Peyer's patch (tissue), 4 donors: Measurements from ENCODE around the gene PAX7. TPM values are rescaled to one million over a fixed set of nuclear protein-coding genes. Genes with fewer than 3 reads are reported as not detected.

Experiments used
- DNase-seq, 3 donors: peaks; one replicate each; pipeline ENCODE4 v3.0.0-alpha.2; 2017 to 2019
- H3K27ac ChIP-seq, 4 donors: fragments of 200-600 bp; sonication (generic); one replicate each; pipeline ENCODE4 v1.5.1; 2016 to 2019
- H3K27me3 ChIP-seq, 2 donors: fragments of 200-600 bp; sonication (generic); one replicate each; pipeline ENCODE4 v1.5.1; 2019
- H3K36me3 ChIP-seq, 3 donors: fragments of 200-600 bp; sonication (generic); one replicate each; pipeline ENCODE4 v1.5.1; 2016 to 2019
- H3K4me1 ChIP-seq, 4 donors: fragments of 200-600 bp; sonication (generic); one replicate each; pipeline ENCODE4 v1.5.1; 2016 to 2019
- H3K4me3 ChIP-seq, 4 donors: fragments of 200-600 bp; sonication (generic); 1 replicate in 3 of 4; 2 replicates in 1 of 4; pipeline ENCODE4 v1.5.1; 2016 to 2019; ENCODE audit warnings: mild to moderate bottlenecking in 1 of 4
- H3K9me3 ChIP-seq, 4 donors: fragments of 200-600 bp; sonication (generic); one replicate each; pipeline ENCODE4 v1.5.1; 2016 to 2019; ENCODE audit warnings: mild to moderate bottlenecking in 1 of 4
- CTCF ChIP-seq, 6 experiments: fragments of 450-650 bp in 4 of 6; fragments of 200-600 bp in 2 of 6; sonication (generic) in 1 of 6; IDR thresholded peaks; one replicate each; pipeline ENCODE4 v1.5.1; 2017 to 2019; ENCODE audit warnings: antibody characterized with exemption in 6 of 6, mild to moderate bottlenecking in 3 of 6, moderate library complexity in 1 of 6
- POLR2A ChIP-seq, 2 donors: fragments of 450-650 bp; IDR thresholded peaks; one replicate each; pipeline ENCODE4 v1.5.1; 2017; ENCODE audit warnings: antibody characterized with exemption in 2 of 2, mild to moderate bottlenecking in 2 of 2, moderate library complexity in 2 of 2
- total RNA-seq, 4 donors: library from RNA; depleted of rRNA; stranded (reverse); fragments of >200 nt; gene quantifications; one replicate each; pipeline ENCODE4 v1.1.0, GENCODE V29; 2016

Gene PAX7
- total RNA-seq, 4 donors from 2014 or later: not detected

GRCh38 chr1:18654599-18654998 lies 24.0 kb downstream of the PAX7 start:
- Histone ChIP-seq H3K9me3 (no peaks in the 10 kb centered on the region), H3K4me3 (no peak overlapping the region), H3K36me3 (no peaks in the 10 kb centered on the region), H3K4me1 (no peaks in the 10 kb centered on the region), H3K27me3 (peaks cover 0 to 22% of the 10 kb centered on the region in 2 donors), H3K27ac (no peak overlapping the region)
- no peak for TF ChIP-seq POLR2A (IDR thresholded peaks at IDR 0.05)
- no peak for TF ChIP-seq CTCF (IDR thresholded peaks at IDR 0.05)
- no peak for DNase-seq

- H3K4me1 ChIP-seq: no peaks in the 10 kb centered on the region
- H3K4me3 ChIP-seq: no peak overlapping the region
- H3K36me3 ChIP-seq: no peaks in the 10 kb centered on the region
- H3K27me3 ChIP-seq: peaks cover 0 to 11% of the 10 kb centered on the region in 2 donors
- H3K9me3 ChIP-seq: no peaks in the 10 kb centered on the region
- no peak for TF ChIP-seq CTCF (IDR thresholded peaks at IDR 0.05)
- no peak for TF ChIP-seq POLR2A (IDR thresholded peaks at IDR 0.05)
- no peak overlapping the region for H3K27ac ChIP-seq
- no peak for DNase-seq
These were observed 27.0 kb downstream of the PAX7 start for GRCh38 chr1:18657506-18658201.

- Histone ChIP-seq H3K27me3 (peaks cover 0 to 3% of the 10 kb centered on the region in 2 donors), H3K4me1 (no peaks in the 10 kb centered on the region), H3K4me3 (no peak overlapping the region), H3K9me3 (no peaks in the 10 kb centered on the region), H3K36me3 (no peaks in the 10 kb centered on the region), H3K27ac (no peak overlapping the region)
- no peak for DNase-seq
- TF ChIP-seq CTCF (IDR thresholded peaks at IDR 0.05) (no peak), POLR2A (IDR thresholded peaks at IDR 0.05) (no peak)
These were observed 28.2 kb downstream of the PAX7 start for GRCh38 chr1:18658831-18659230.

DNA sequence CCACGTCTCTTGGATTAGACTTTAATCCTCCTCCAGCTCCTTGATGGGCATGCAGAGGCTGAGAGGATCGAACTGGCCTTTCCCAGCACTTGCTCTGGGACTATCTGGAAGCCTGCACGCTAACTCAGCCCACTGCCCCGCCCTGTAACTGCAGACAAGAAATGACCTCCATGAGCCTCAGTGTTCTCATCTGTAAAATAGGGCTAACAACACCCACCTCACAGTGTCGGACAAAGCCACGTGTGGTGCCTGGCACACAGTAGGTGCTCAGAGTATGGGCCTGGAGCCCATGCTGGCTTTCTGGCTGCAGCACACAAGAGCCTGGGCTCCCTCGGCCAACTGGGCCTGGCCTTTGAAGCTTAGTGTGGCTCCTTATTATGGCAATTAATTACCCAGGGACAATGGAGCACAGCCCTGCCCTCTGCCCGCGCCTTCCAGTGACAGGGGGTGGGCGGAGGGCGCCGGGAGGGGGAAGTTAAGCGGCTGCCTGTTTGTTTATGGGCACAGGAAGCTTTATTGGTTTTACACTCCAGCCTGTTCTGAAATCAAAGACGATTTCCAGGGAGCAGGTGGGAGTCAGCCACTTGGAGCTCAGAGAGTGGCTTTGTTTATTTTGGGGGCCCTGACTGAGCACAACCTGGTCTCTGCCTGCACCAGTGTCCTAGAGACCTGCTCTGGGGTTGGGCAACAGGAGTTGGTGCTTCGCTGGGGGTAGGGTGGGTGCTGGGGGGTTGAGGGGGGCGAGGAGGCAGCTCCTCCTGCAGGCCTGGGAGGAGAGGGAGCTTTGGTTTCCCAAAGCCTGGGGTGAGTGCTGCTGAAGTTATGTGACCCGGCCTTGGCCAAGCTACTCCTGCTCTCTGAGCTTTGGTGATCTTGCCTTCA lies 31.0 kb downstream of the PAX7 start:
- no peak for TF ChIP-seq POLR2A (IDR thresholded peaks at IDR 0.05)
- no peak for TF ChIP-seq CTCF (IDR thresholded peaks at IDR 0.05)
- Histone ChIP-seq H3K27ac (no peak overlapping the region), H3K27me3 (no peaks in the 10 kb centered on the region)

GRCh38 chr1:18662286-18662639 lies 31.6 kb downstream of the PAX7 start:
- no peaks in the 10 kb centered on the region for H3K9me3 ChIP-seq
- H3K4me1 ChIP-seq: no peaks in the 10 kb centered on the region
- no peak for DNase-seq
- H3K27me3 ChIP-seq: no peaks in the 10 kb centered on the region
- TF ChIP-seq POLR2A (IDR thresholded peaks at IDR 0.05) (no peak), CTCF (IDR thresholded peaks at IDR 0.05) (no peak)
- no peak overlapping the region for H3K4me3 ChIP-seq
- no peak overlapping the region for H3K27ac ChIP-seq
- no peaks in the 10 kb centered on the region for H3K36me3 ChIP-seq

More for the DNA sequence above, 31.0 kb downstream of the PAX7 start:
- no peaks in the 10 kb centered on the region for H3K36me3 ChIP-seq
- H3K9me3 ChIP-seq: no peaks in the 10 kb centered on the region
- no peaks in the 10 kb centered on the region for H3K4me1 ChIP-seq
- DNase-seq: no peak
- no peak overlapping the region for H3K4me3 ChIP-seq
